ENCODE measurements around the gene TRNP1. TPM values are rescaled to one million over a fixed set of nuclear protein-coding genes. Genes with fewer than 3 reads are reported as not detected.

The TRNP1 gene
- total RNA-seq, 2 experiments from 2014 or later = 0.16 to 0.38 TPM

DNA sequence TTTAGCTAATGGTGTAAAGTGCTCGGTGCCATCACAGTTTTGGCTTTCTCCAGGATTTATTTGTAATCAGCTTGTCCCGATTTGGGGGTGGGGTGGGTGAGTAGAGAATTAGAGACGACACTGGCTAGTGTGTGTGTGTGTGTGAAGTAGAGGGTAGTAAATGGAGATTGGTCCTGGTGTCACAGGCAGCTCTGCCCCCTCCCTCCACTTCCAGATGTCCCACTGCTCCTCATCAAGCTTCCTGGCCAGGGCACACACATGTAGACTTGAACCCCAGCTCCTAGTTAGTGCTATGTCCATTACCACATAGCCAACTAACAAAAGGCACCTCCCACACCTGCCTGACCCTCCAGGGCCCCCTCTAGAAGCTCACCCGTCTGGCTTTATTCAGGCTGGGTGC, 3.2 kb downstream of the TRNP1 start:
- H3K27me3 Mint-ChIP-seq = peaks cover 39% of the 10 kb centered on the region
- intact Hi-C loops (cut with micrococcal nuclease) = no loop called here
- DNase-seq = no peak

DNA sequence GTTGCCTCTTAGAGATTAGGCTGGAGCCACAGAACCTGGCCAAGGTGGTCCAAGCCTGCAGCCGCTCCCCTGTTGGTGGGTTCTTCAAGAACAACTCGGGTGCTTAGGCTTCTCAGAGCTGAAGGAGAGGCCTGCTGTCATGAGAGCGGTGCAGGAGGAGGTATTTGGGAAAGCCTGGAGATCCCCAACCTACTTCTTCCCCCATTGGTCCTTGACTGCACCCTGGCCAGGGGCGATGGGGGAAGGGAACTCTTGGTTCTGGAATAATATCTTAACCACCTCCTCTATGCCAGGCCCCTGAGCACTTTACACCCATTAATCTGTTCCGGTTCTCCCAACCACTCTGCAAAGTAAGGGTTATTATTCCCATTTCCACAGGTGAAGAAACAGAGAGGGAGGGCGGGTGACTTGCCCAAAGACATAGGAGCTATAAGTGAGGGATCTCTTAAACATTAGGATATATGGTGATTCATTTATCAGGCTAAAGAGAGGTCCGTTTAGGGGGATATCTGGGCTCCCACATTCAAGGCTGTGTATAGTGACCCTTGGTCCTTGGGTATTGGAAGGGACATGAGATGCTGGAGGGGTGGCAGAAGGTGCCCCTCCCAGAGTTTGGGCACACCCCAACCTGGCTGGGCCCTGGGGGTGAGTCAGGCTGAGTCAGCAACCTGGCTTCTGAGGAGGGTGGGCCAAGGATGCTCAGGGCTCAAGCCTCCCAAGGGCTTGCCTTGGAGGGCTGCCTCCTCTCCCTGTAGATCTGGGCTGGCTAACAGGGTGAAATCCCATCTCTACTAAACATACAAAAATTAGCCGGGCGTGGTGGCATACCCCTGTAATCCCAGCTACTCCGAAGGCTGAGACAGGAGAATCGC, 5.2 kb downstream of the TRNP1 start:
- Mint-ChIP-seq H3K27me3 (peaks cover 27% of the 10 kb centered on the region), H3K4me1 (ENCODE audit: low read depth) (peaks cover 7% of the 10 kb centered on the region), H3K9me3 (no peaks in the 10 kb centered on the region), H3K4me3 (no peak overlapping the region), H3K27ac (no peak overlapping the region), H3K36me3 (ENCODE audit: low read depth) (no peaks in the 10 kb centered on the region)
- TF ChIP-seq, protein P1, sequence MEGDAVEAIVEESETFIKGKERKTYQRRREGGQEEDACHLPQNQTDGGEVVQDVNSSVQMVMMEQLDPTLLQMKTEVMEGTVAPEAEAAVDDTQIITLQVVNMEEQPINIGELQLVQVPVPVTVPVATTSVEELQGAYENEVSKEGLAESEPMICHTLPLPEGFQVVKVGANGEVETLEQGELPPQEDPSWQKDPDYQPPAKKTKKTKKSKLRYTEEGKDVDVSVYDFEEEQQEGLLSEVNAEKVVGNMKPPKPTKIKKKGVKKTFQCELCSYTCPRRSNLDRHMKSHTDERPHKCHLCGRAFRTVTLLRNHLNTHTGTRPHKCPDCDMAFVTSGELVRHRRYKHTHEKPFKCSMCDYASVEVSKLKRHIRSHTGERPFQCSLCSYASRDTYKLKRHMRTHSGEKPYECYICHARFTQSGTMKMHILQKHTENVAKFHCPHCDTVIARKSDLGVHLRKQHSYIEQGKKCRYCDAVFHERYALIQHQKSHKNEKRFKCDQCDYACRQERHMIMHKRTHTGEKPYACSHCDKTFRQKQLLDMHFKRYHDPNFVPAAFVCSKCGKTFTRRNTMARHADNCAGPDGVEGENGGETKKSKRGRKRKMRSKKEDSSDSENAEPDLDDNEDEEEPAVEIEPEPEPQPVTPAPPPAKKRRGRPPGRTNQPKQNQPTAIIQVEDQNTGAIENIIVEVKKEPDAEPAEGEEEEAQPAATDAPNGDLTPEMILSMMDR (IDR thresholded peaks at IDR 0.05) = no peak
- ChIA-PET POLR2A (interaction anchor here (0.6 kb wide), 1 partner anchor 1326 kb away, joined by 3 read pairs; no protein-coding TSS in a partner anchor), CTCF (interaction anchor here (0.6 to 8.1 kb wide), 30 partner anchors 10 to 397 kb away, joined by 3 to 72 read pairs (median 4); partner anchors contain the start of gene TENT5B)
- ATAC-seq = no peak
- DNase-seq = no peak
- intact Hi-C loops (cut with micrococcal nuclease) = no loop called here

More for the DNA sequence above, 3.2 kb downstream of the TRNP1 start:
- no peak for ATAC-seq
- CTCF ChIA-PET = interaction anchor here (0.7 to 8.1 kb wide), 23 partner anchors 10 to 635 kb away, joined by 3 to 72 read pairs (median 4); partner anchors contain the start of genes KDF1, SYTL1 and TENT5B
- TF ChIP-seq, protein P1 (IDR thresholded peaks at IDR 0.05) = no peak
- H3K9me3 Mint-ChIP-seq = no peaks in the 10 kb centered on the region
- no peaks in the 10 kb centered on the region for H3K36me3 Mint-ChIP-seq (ENCODE audit: low read depth)
- POLR2A ChIA-PET = interaction anchor here (1.0 kb wide), 2 partner anchors 11 to 246 kb away, joined by 3 to 4 read pairs; no protein-coding TSS in a partner anchor
- peaks cover 17% of the 10 kb centered on the region for H3K4me1 Mint-ChIP-seq (ENCODE audit: low read depth)
- no peak overlapping the region for H3K27ac Mint-ChIP-seq
- no peak overlapping the region for H3K4me3 Mint-ChIP-seq

DNA sequence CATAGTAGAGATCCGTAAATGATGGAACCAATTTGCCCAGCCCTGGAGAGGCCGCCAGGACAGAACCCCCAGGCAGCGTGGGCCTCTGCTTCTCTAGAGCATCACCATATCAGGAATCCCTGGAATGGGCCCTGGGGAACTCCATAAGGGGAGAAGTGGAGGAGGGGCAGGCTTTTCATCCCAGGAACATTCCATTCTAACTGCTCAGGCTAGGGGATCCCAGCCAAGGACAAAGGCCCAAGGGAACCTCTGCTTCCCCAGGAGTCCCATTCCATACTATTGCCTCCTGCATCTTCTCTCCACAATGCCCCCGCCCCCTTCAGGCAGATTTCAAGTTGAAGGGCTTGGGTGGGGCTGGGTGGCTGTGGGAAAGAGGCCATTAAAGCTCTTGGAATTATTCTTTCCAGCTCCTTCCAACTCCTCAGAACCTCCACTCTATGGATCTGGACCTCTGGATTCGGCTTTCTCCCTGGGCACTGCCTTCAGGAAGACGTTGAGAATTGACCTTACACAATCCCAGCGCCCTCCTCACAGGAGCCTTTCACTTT, 6.0 kb downstream of the TRNP1 start:
- ChIA-PET CTCF (interaction anchor here (1.1 to 8.1 kb wide), 2 partner anchors 13 to 46 kb away, joined by 3 to 72 read pairs; no protein-coding TSS in a partner anchor), POLR2A (no interaction called here)
- no peak overlapping the region for H3K27ac Mint-ChIP-seq
- intact Hi-C loops (cut with micrococcal nuclease) = no loop called here
- peaks cover 6% of the 10 kb centered on the region for H3K4me1 Mint-ChIP-seq (ENCODE audit: low read depth)
- H3K27me3 Mint-ChIP-seq = peaks cover 25% of the 10 kb centered on the region
- no peak overlapping the region for H3K4me3 Mint-ChIP-seq
- DNase-seq (no peak), ATAC-seq (no peak)
- H3K9me3 Mint-ChIP-seq = no peaks in the 10 kb centered on the region
- TF ChIP-seq, protein P1 (IDR thresholded peaks at IDR 0.05) = no peak
- H3K36me3 Mint-ChIP-seq (ENCODE audit: low read depth) = no peaks in the 10 kb centered on the region

DNA sequence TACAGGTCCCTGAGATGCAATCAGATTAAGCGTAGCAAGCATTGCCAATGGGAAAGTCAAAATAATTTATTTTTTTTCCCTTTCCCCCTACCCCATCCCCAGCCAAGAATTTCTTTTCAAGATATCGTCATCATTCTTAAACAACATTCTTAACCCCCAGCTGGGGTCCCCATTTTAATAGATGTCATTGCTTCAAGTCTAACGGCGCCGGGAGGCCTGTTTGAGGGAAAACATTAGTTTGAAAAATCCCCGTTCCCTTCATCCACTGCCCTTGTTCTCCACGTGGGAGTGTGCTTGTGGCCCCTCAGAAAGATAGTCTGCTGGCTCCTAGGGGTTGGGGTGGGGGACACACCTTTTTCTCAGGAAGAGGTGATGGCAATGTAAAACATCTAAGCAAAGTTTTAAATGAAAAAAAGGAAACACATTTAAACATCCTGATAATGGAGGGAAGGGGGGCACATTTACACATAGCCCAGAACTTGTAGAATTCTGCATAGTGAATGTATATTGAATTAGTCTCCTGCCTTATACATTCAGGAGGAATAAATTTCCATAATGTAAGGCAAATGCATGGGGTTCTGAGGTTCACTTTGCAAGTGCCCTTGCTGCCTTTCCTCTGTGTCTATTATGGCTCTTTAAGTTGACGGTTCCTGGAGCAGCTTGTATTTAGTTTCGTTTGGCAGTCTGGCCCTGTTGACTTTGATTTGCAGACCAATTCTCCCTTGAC, 6.8 kb downstream of the TRNP1 start:
- CTCF ChIA-PET = no interaction called here
- no peak overlapping the region for H3K27ac Mint-ChIP-seq
- POLR2A ChIA-PET = no interaction called here
- no peaks in the 10 kb centered on the region for H3K9me3 Mint-ChIP-seq
- intact Hi-C loops (cut with micrococcal nuclease) = no loop called here
- no peak for DNase-seq
- ATAC-seq = no peak
- H3K4me1 Mint-ChIP-seq (ENCODE audit: low read depth) = peaks cover 5% of the 10 kb centered on the region
- no peaks in the 10 kb centered on the region for H3K36me3 Mint-ChIP-seq (ENCODE audit: low read depth)
- no peak overlapping the region for H3K4me3 Mint-ChIP-seq
- TF ChIP-seq, protein P1 (IDR thresholded peaks at IDR 0.05) = no peak
- H3K27me3 Mint-ChIP-seq = peaks cover 19% of the 10 kb centered on the region
